ENCODE data around the gene ANO10.

DNA sequence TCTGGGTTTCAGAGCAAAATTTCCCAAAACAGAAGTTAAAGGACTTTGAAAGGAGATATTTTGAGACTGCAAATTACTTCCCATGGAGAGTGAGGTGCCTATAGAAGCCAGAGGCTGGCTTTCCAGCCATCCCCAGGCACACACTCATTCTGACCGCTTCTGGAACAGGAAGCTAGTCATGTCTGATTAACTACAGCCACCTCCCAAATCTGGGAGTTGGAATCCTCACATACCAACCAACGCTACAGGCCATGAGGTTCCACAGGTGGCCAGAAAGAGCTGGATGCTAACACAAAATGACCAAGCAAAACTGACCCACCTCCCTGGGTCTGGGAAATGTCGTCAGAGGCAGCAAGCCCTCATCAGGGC, 248.3 kb downstream of the ANO10 start:
- TF ChIP-seq RAD21 (IDR thresholded peaks at IDR 0.05; ENCODE audit: low read depth) (no peak), REST (IDR thresholded peaks at IDR 0.05; ENCODE audit: low read depth) (no peak), ZBTB7A (IDR thresholded peaks at IDR 0.05; ENCODE audit: low read depth) (no peak), TAF1 (IDR thresholded peaks at IDR 0.05; ENCODE audit: low read depth) (no peak), TEAD4 (IDR thresholded peaks at IDR 0.05) (no peak), CREB1 (IDR thresholded peaks at IDR 0.05; ENCODE audit: low read depth) (no peak), NFIC (IDR thresholded peaks at IDR 0.05) (no peak), YY1 (IDR thresholded peaks at IDR 0.05; ENCODE audit: low read depth) (no peak), CEBPB (IDR thresholded peaks at IDR 0.05) (no peak), FOXM1 (IDR thresholded peaks at IDR 0.05; ENCODE audit: borderline replicate concordance, low read depth) (no peak), TCF12 (IDR thresholded peaks at IDR 0.05; ENCODE audit: low read depth) (no peak)
- TF ChIP-seq, protein P1, sequence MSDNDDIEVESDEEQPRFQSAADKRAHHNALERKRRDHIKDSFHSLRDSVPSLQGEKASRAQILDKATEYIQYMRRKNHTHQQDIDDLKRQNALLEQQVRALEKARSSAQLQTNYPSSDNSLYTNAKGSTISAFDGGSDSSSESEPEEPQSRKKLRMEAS (IDR thresholded peaks at IDR 0.05) = no peak
